Loucy (cell line): Measurements from ENCODE around the gene CCDC171.

Source experiments
- H2AFZ ChIP-seq: fragments of 200-600 bp; sonication (generic); 2 replicates; pipeline ENCODE4 v1.6.0; 2016; ENCODE audit warnings: antibody characterized with exemption, mild to moderate bottlenecking, low read length, moderate library complexity
- H3F3A ChIP-seq: fragments of 200-600 bp; 2 replicates; pipeline ENCODE4 v1.6.0; 2016; ENCODE audit warnings: antibody characterized with exemption, low read depth, mild to moderate bottlenecking
- H3K27me3 ChIP-seq: fragments of 200-600 bp; sonication (generic); 2 replicates; pipeline ENCODE4 v1.6.1; 2014; ENCODE audit warnings: low read length, mild to moderate bottlenecking; ENCODE audit not compliant: insufficient read depth, poor library complexity, severe bottlenecking
- H3K36me3 ChIP-seq: fragments of 200-600 bp; sonication (generic); 2 replicates; pipeline ENCODE4 v1.6.1; 2016; ENCODE audit warnings: low read length; ENCODE audit not compliant: insufficient read depth
- H3K4me1 ChIP-seq: fragments of 200-600 bp; sonication (generic); 2 replicates; pipeline ENCODE4 v1.5.1; 2014; ENCODE audit warnings: low read length, mild to moderate bottlenecking; ENCODE audit not compliant: insufficient read depth, poor library complexity, severe bottlenecking
- H3K4me2 ChIP-seq: fragments of 200-600 bp; sonication (generic); 2 replicates; pipeline ENCODE4 v1.6.0; 2014; ENCODE audit warnings: antibody characterized with exemption, low read length, low read depth, mild to moderate bottlenecking; ENCODE audit not compliant: poor library complexity, severe bottlenecking
- H3K4me3 ChIP-seq: fragments of 200-600 bp; sonication (generic); 2 replicates; pipeline ENCODE4 v1.5.1; 2014; ENCODE audit warnings: low read length, mild to moderate bottlenecking, mixed read lengths; ENCODE audit not compliant: poor library complexity, severe bottlenecking
- H3K79me2 ChIP-seq: fragments of 200-600 bp; sonication (generic); 2 replicates; pipeline ENCODE4 v1.6.1; 2014; ENCODE audit warnings: low read length; ENCODE audit not compliant: insufficient read depth
- H3K9ac ChIP-seq: fragments of 200-600 bp; sonication (generic); 2 replicates; pipeline ENCODE4 v1.6.0; 2014; ENCODE audit warnings: mild to moderate bottlenecking, low read depth, low read length, moderate library complexity; ENCODE audit not compliant: poor library complexity, severe bottlenecking
- H3K9me2 ChIP-seq: fragments of 200-600 bp; sonication (generic); replicated peaks from 2 replicates; pipeline ENCODE4 v1.6.1; 2016; ENCODE audit warnings: low read depth, low read length, mixed read lengths
- H3K9me3 ChIP-seq: fragments of 200-600 bp; sonication (generic); 2 replicates; pipeline ENCODE4 v1.6.1; 2014; ENCODE audit warnings: mild to moderate bottlenecking, antibody characterized with exemption, low read length, low read depth; ENCODE audit not compliant: insufficient read depth
- H4K20me1 ChIP-seq: fragments of 200-600 bp; sonication (generic); 2 replicates; pipeline ENCODE4 v1.6.0; 2014; ENCODE audit warnings: antibody characterized with exemption, low read length, mild to moderate bottlenecking; ENCODE audit not compliant: insufficient read depth, poor library complexity, severe bottlenecking
- CTCF ChIP-seq: fragments of 200-600 bp; sonication (generic); conservative IDR thresholded peaks from 2 replicates; pipeline ENCODE4 v1.5.1; 2014; ENCODE audit warnings: mild to moderate bottlenecking, antibody characterized with exemption, low read length
- EZH2phosphoT487 ChIP-seq: fragments of 200-600 bp; IDR thresholded peaks from 2 replicates; pipeline ENCODE4 v1.6.1; 2018; ENCODE audit warnings: antibody characterized with exemption, mild to moderate bottlenecking, moderate library complexity, borderline replicate concordance

The CCDC171 gene

DNA sequence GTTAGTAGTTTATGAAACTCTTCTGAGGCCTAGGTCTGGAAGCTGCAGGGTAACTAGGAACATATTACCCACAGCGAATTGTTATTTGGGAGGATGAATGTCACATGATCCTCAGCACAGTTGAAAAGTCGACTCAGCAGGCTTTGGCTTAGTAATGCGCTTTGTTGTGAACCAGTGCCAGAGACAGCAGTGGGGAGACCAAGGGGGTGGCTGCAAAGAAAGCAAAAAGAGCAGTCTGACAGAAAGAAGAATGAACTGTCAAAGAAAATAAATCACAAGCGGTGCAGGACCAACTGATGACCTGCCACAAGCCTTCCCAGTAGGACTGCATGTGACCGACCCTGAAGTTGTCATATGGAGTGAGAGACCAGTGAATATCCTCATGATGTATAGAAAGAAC, 170.0 kb downstream of the CCDC171 start:
- H3K4me3 ChIP-seq, result no peak overlapping the region
- no peaks in the 10 kb centered on the region for H3K4me1 ChIP-seq
- peaks cover 20% of the 10 kb centered on the region; the same call in 1 of the 2 replicates for H3K36me3 ChIP-seq
- no peaks in the 10 kb centered on the region for H3K9me2 ChIP-seq
- H3F3A ChIP-seq, result no peaks in the 10 kb centered on the region
- H3K27me3 ChIP-seq, result no peaks in the 10 kb centered on the region
- no peaks in the 10 kb centered on the region for H3K79me2 ChIP-seq
- TF ChIP-seq EZH2phosphoT487 (no peak), CTCF (no peak)
- H2AFZ ChIP-seq, result no peak overlapping the region
- H3K9me3 ChIP-seq, result no peaks in the 10 kb centered on the region
- H4K20me1 ChIP-seq, result no peaks in the 10 kb centered on the region
- H3K9ac ChIP-seq, result no peak overlapping the region
- H3K4me2 ChIP-seq, result no peak overlapping the region

GRCh38 chr9:15724016-15724415, 171.2 kb downstream of the CCDC171 start:
- Histone ChIP-seq H3K4me2 (no peak overlapping the region), H3K9ac (no peak overlapping the region), H3K4me3 (no peak overlapping the region), H4K20me1 (no peaks in the 10 kb centered on the region), H2AFZ (no peak overlapping the region), H3K4me1 (no peaks in the 10 kb centered on the region), H3K9me2 (no peaks in the 10 kb centered on the region), H3K9me3 (no peaks in the 10 kb centered on the region), H3K27me3 (no peaks in the 10 kb centered on the region), H3K79me2 (no peaks in the 10 kb centered on the region), H3F3A (no peaks in the 10 kb centered on the region), H3K36me3 (peaks cover 15% of the 10 kb centered on the region; the same call in 1 of the 2 replicates)
- TF ChIP-seq CTCF (no peak), EZH2phosphoT487 (no peak)

GRCh38 chr9:15724612-15725011, 171.8 kb downstream of the CCDC171 start:
- Histone ChIP-seq H3K9ac (no peak overlapping the region), H3K9me3 (no peaks in the 10 kb centered on the region), H3K9me2 (no peaks in the 10 kb centered on the region), H2AFZ (no peak overlapping the region), H3K4me3 (no peak overlapping the region), H3K79me2 (no peaks in the 10 kb centered on the region), H3K4me1 (peaks cover 1% of the 10 kb centered on the region), H4K20me1 (no peaks in the 10 kb centered on the region), H3K36me3 (peaks cover 15% of the 10 kb centered on the region; the same call in 1 of the 2 replicates), H3K27me3 (no peaks in the 10 kb centered on the region), H3K4me2 (no peak overlapping the region), H3F3A (no peaks in the 10 kb centered on the region)
- TF ChIP-seq EZH2phosphoT487 (no peak), CTCF (no peak)
